HS-5 (cell line): ENCODE data around the gene DCBLD1.

ENCODE experiments used
- DNase-seq: peaks from one replicate; pipeline ENCODE4 v3.0.0-alpha.2; 2012; ENCODE audit warnings: low read depth

Gene DCBLD1

GRCh38 chr6:117472667-117473066 lies 9.8 kb upstream of the DCBLD1 start:
- DNase-seq, result no peak

- no peak for DNase-seq
These were observed 9.1 kb upstream of the DCBLD1 start for GRCh38 chr6:117473401-117473800.

- DNase-seq, result no peak
These were observed 4.3 kb upstream of the DCBLD1 start for GRCh38 chr6:117477988-117478852.

DNA sequence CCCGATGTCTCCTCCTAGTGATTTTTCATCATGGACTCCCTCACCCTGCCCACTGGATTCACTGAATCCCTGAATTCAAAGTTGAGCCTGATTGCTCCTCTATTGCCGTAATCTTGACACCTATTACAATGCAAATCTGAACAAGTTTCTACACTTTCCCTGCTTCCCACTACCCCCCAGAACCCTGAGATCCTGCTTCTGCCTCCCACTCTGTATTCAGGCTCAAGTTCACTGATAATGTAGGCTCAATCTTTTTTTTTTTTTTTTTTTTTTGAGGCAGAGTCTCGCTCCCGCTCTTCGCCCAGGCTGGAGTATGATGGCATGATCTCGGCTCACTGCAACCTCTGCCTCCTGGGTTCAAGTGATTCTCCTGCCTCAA lies 3.6 kb upstream of the DCBLD1 start:
- DNase-seq, result no peak

DNA sequence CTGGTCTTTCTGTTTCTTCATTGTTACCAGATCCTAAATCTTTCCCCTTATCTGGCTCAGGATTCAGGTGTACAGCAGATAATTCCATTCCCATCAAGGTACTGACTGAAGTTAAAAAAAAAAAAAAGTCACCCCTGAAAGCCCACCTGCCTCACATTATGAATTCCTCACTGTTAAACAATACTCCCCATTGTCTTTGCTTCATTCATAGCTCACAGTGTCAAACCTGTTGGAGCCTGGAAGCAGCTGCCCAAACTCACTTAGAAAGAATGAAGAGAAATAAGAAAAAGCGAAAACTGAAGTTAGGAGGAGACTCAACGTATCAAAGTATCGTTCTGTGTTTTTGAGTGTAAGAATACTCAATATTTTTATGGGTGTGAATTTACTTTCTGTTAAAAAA lies 1.8 kb upstream of the DCBLD1 start:
- DNase-seq, result no peak

- DNase-seq, result no peak
These were observed 1.1 kb upstream of the DCBLD1 start for GRCh38 chr6:117481278-117481925.

DNA sequence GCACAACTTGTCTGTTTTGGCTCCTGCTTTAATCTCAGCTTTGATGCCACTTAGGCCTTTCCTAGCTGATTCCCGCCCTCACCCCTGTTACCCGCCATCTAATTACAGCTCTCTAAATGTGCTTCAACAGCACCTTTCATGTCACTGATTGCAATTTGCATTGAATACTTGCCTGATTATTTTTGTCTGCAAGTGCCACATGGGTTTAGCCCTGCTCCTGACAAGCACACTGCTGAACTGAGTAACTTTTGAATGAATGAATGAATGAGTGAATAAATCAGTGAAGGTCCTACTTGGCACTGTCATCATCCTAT lies 591 bp upstream of the DCBLD1 start:
- DNase-seq, result no peak

- DNase-seq, result peak; percentile 25
These were observed 650 bp downstream of the DCBLD1 start for GRCh38 chr6:117483004-117483644.

GRCh38 chr6:117483645-117484016 lies 1.2 kb downstream of the DCBLD1 start:
- DNase-seq, result no peak

- DNase-seq, result no peak
These were observed 1.7 kb downstream of the DCBLD1 start for GRCh38 chr6:117484052-117484646.

DNA sequence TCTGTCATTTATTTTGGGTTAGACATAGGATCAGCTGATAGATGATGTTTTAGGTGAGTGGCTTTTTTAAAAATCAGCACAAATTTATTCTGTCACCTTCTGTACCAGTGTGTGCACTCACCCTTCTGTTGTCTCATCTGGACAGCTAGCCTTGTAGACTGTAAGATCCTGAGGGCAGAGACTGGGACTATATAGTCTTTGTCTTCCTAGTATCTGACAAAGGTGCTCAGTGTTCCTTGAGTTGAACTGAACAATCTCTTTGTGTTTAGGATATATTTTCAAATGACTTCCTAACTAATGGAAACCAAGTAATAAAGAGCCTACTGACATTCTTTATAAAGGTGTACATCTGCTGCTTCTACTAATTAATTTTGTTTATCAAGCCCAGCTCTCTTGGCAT lies 3.0 kb downstream of the DCBLD1 start:
- DNase-seq, result no peak

DNA sequence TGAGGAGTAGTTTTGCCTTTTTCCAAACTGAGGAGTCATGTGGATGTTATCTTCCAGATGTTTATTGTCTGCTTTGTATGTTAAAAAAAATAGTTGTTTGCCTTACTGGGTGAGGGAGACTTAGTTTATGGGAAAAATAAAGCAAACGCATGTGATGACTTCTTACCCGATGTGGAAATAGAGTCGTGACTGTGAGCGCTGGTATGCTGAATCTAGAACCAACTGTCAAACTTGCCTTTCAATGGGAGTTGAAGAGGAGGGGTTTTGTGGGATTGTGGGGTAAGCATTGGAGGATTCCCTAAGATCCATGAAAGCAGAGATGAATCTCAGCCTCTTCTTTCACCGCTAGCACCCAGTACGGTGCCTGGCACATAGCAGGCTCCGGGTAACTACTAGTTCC lies 5.3 kb downstream of the DCBLD1 start:
- DNase-seq, result no peak

GRCh38 chr6:117489003-117489402 lies 6.5 kb downstream of the DCBLD1 start:
- DNase-seq, result no peak

GRCh38 chr6:117491916-117492315 lies 9.4 kb downstream of the DCBLD1 start:
- DNase-seq, result peak; percentile 63

GRCh38 chr6:117493470-117493869 lies 11.0 kb downstream of the DCBLD1 start:
- DNase-seq, result no peak

DNA sequence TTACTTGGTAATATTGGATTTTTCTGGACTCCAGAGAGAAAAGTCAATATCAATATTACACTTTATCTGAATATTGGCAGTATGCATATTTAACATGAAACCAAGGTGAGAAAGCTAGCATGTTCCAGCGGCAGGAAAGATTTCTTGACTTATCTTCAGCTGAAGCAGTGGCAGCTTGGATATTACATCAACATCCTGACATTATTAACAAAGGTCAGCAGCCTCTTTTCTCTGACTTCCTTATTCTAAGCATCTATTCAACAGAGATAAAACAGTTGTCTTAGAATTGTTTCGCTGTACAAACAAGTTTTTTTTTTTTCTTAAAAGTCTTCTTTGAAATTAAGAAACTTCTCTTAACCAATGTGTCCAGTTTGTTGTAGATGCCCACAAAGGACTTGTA lies 11.8 kb downstream of the DCBLD1 start:
- no peak for DNase-seq

DNA sequence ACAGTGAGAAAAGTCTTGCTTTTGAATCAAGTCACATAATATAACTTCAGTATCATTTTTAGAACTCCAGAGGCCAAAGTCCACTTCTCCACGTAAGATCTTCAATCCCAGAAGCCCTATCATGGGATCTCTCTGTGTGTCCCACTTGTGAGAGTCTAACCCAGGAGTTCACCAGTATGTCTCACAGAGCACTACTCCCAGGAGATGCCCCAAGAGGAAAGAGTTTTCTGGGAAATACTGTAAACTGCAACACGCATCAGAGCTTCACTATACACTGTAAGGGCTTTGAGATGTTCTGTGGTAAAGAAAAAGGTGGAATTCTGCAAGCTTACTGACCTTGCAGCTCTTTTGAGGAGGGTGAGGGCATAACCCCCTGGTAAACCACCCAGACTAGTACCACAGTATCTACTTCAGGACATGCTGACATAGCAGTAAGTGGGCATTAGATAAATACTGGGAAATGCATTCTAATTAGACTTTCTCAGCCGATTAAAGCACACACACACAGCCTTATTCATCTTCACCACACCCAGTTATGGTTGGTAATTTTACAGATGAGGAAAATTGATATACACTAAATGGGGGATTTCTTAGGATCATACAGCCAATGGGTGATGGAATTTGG lies 12.3 kb downstream of the DCBLD1 start:
- no peak for DNase-seq

DNA sequence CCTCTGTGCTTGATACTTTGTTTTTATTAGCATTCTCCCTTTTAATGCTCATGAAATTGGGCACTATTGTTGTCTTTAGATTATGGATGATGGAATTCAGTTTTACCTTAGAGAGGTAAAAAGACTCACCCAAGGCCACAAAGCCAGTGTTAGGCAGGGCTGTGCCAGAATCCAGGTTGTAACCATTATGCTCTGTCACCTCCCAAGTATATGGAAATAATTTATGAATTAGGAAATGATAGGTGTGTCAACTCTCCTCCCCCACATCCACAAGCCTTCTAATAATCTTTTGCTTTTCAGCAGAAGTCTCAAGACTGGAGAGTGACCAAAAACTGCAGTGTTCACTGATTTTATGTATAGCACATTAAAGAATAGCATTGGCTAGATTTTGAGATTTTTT lies 13.0 kb downstream of the DCBLD1 start:
- no peak for DNase-seq

- DNase-seq, result no peak
These were observed 13.4 kb downstream of the DCBLD1 start for GRCh38 chr6:117495869-117496268.

DNA sequence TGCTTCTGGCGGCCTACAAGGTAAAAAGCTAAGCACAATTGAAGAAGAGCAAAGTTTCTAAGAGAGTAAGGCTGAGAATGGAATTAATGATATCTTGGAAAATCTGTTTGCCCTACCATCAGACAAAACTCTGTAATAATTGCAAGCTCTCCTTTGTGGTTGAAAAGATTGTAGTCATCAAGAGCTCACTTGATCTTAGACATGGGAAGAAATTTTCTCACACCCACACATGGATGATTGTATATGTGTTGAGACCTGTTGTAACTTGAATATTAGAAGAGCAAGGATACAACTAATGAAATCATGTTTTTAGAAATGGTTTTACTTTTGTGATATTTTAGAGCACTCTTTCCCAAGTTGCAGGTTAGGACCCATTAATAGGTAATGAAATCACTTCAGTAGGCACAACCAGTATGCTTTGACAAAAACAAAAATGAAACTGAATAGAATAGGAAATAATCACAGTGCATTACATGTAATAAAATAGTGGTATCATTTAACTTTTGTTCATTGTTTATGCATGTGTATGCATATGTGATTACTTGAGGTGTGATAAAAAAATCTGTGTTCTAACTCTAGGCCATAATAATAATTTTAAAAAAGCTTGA lies 14.0 kb downstream of the DCBLD1 start:
- no peak for DNase-seq

- no peak for DNase-seq
These were observed 14.8 kb downstream of the DCBLD1 start for GRCh38 chr6:117497237-117497636.

GRCh38 chr6:117498159-117498558 lies 15.7 kb downstream of the DCBLD1 start:
- DNase-seq, result peak; percentile 66
